Smooth muscle cell of bladder (primary cell): ENCODE measurements around the gene NUTM2G. TPM values are rescaled to one million over a fixed set of nuclear protein-coding genes. Genes with fewer than 3 reads are reported as not detected.

ENCODE experiments used
- total RNA-seq: library from RNA; depleted of rRNA; stranded (reverse); fragments of >200 nt; gene quantifications from 2 replicates; pipeline ENCODE4 v1.2.3, GENCODE V29; 2014

Gene NUTM2G
- total RNA-seq: not detected in 2 replicates

GRCh38 chr9:96928543-96928942 is at the start of gene NUTM2G:
Gene NUTM2G (plus strand): TSS chr9:96928843. CDS start chr9:96929025, 182 bp downstream.

Other genes with a start within 250 kb of the NUTM2G start
- 12.2 and 14.1 TPM in 2 replicates for gene ZNF510, start 150.8 kb upstream of the NUTM2G start, total RNA-seq
- 1.8 and 2.4 TPM in 2 replicates for gene ZNF782, start 74.3 kb upstream of the NUTM2G start, total RNA-seq
- gene CTSV, start 110.3 kb downstream of the NUTM2G start, total RNA-seq: 0.28 and 0.37 TPM in 2 replicates